DMS 273 (cell line): ENCODE results near the gene ITPR1.
"Not testable (repeated sequence)": the region's sequence is repeated elsewhere in the genome, so short reads cannot be mapped to it uniquely, and the experiment has no call there.

ENCODE experiments used
- DNase-seq: peaks from one replicate; lab custom pipeline; 2025; ENCODE audit not compliant: unreplicated experiment; lab: John Stamatoyannopoulos, UW

Gene ITPR1

GRCh38 chr3:4753073-4753691, 260.0 kb downstream of the ITPR1 start:
- DNase-seq = no peak

- no peak for DNase-seq
Measured at GRCh38 chr3:4754180-4755086, 261.3 kb downstream of the ITPR1 start.

- DNase-seq = no peak
Measured at GRCh38 chr3:4755566-4755965, 262.4 kb downstream of the ITPR1 start.

- DNase-seq = no peak
Measured at GRCh38 chr3:4756057-4756775, 263.1 kb downstream of the ITPR1 start.

GRCh38 chr3:4756855-4757574, 263.9 kb downstream of the ITPR1 start:
- DNase-seq = no peak

- DNase-seq = no peak
Measured at GRCh38 chr3:4757575-4758248, 264.6 kb downstream of the ITPR1 start.

- DNase-seq = no peak
Measured at GRCh38 chr3:4758249-4758860, 265.2 kb downstream of the ITPR1 start.

- no peak for DNase-seq
Measured at GRCh38 chr3:4758957-4759656, 266.0 kb downstream of the ITPR1 start.

- DNase-seq = no peak
Measured at GRCh38 chr3:4759689-4760312, 266.7 kb downstream of the ITPR1 start.

GRCh38 chr3:4761759-4762158, 268.6 kb downstream of the ITPR1 start:
- no peak for DNase-seq

GRCh38 chr3:4762481-4763230, 269.5 kb downstream of the ITPR1 start:
- not testable (repeated sequence) for DNase-seq

- no peak for DNase-seq
Measured at GRCh38 chr3:4763604-4764247, 270.6 kb downstream of the ITPR1 start.

GRCh38 chr3:4765212-4765611, 272.1 kb downstream of the ITPR1 start:
- DNase-seq = no peak

- no peak for DNase-seq
Measured at GRCh38 chr3:4766263-4766662, 273.1 kb downstream of the ITPR1 start.

- DNase-seq = no peak
Measured at GRCh38 chr3:4766716-4767499, 273.8 kb downstream of the ITPR1 start.

- DNase-seq = no peak
Measured at GRCh38 chr3:4768021-4768420, 274.9 kb downstream of the ITPR1 start.

GRCh38 chr3:4768521-4768920, 275.4 kb downstream of the ITPR1 start:
- DNase-seq = no peak
